K562 (cell line): Measurements from ENCODE around the gene IL15RA. TPM values are rescaled to one million over a fixed set of nuclear protein-coding genes. Genes with fewer than 3 reads are reported as not detected.

ENCODE experiments used
- ATAC-seq: fragments of 200-7000 bp; cut with Tn5 transposase; 3 replicates; pipeline ENCODE4 v1.9.1; 2020; ENCODE audit warnings: moderate library complexity
- BruUV-seq: library from RNA; stranded (reverse); fragments of 400-500 nt; replicated peaks from 2 replicates; lab custom pipeline; 2021; lab: Mats Ljungman, UMichigan
- CTCF ChIA-PET: fragments of 300-600 bp; formaldehyde crosslinking; extraction: SDS; loops from one replicate; lab custom pipeline; 2021; ENCODE audit warnings: low intra/inter-chr PET ratio; lab: Yijun Ruan, JAX
- POLR2A ChIA-PET: fragments of 300-600, 350-650 bp; sonication (Branson Sonifier 250); formaldehyde crosslinking; extraction: SDS; loops from one replicate; lab custom pipeline; 2021; ENCODE audit warnings: antibody characterized with exemption, inconsistent platforms; lab: Yijun Ruan, JAX
- DNase-seq, 4 experiments: peaks; one replicate each; pipeline versions ENCODE4 v3.0.0 to v3.0.0-alpha.2; 2011 to 2018; ENCODE audit warnings: low spot score in 3 of 4, mixed read lengths in 3 of 4; ENCODE audit errors: extremely low read depth in 1 of 4
- FAIRE-seq: peaks from 2 replicates; lab custom pipeline; 2011; peaks lifted over from hg19 to GRCh38; lab: Jason Lieb, UNC
- H2AFZ ChIP-seq: 2 replicates; pipeline ENCODE4 v1.6.0; 2011; ENCODE audit warnings: low read depth, low read length, control low read depth, inconsistent platforms
- H3K27ac ChIP-seq: fragments of 200-600 bp; 3 replicates; pipeline ENCODE4 v1.8.0; 2011; ENCODE audit warnings: low read depth, mild to moderate bottlenecking, control low read depth, inconsistent platforms, low read length, moderate library complexity, mixed read lengths; ENCODE audit errors: extremely low read depth
- H3K27me3 ChIP-seq, 2 experiments: fragments of 300-600 bp in 1 of 2; 2 replicates in 1 of 2; 3 replicates in 1 of 2; pipeline versions ENCODE4 v1.6.0 to v1.8.0; 2011; ENCODE audit warnings: inconsistent platforms in 2 of 2, low read length in 2 of 2, mild to moderate bottlenecking in 1 of 2, mixed read lengths in 1 of 2, moderate library complexity in 1 of 2; ENCODE audit not compliant: control insufficient read depth in 2 of 2, insufficient read depth in 2 of 2
- H3K36me3 ChIP-seq: fragments of 300-600 bp; 3 replicates; pipeline ENCODE4 v1.8.0; 2011; ENCODE audit warnings: mild to moderate bottlenecking, low read length, inconsistent platforms; ENCODE audit not compliant: control insufficient read depth, insufficient read depth
- H3K4me1 ChIP-seq, 2 experiments: fragments of 200-600 bp in 1 of 2; replicated peaks in 1 of 2; 2 replicates in 1 of 2; 3 replicates in 1 of 2; pipeline versions ENCODE4 v1.5.1 to v1.8.0; 2011; ENCODE audit warnings: inconsistent platforms in 2 of 2, low read length in 2 of 2, mild to moderate bottlenecking in 1 of 2, mixed read lengths in 1 of 2, moderate library complexity in 1 of 2; ENCODE audit not compliant: control insufficient read depth in 2 of 2, insufficient read depth in 2 of 2
- H3K4me2 ChIP-seq: 2 replicates; pipeline ENCODE4 v1.6.1; 2011; ENCODE audit warnings: low read length, control low read depth, inconsistent platforms, mixed read lengths; ENCODE audit not compliant: insufficient read depth
- H3K4me3 ChIP-seq: fragments of 200-600 bp; sonication (generic), shearing (Covaris generic); 2 replicates; pipeline ENCODE4 v1.5.1; 2016; ENCODE audit warnings: control low read depth, inconsistent platforms
- H3K79me2 ChIP-seq: fragments of 200-600 bp; 3 replicates; pipeline ENCODE4 v1.8.0; 2011; ENCODE audit warnings: low read length, inconsistent platforms; ENCODE audit not compliant: control insufficient read depth, insufficient read depth
- H3K9ac ChIP-seq, 2 experiments: 2 replicates each; pipeline versions ENCODE4 v1.6.0 to v1.6.1; 2011; ENCODE audit warnings: low read depth in 2 of 2, low read length in 2 of 2, control low read depth in 1 of 2, inconsistent platforms in 1 of 2, mild to moderate bottlenecking in 1 of 2, mixed read lengths in 1 of 2; ENCODE audit not compliant: insufficient read depth in 1 of 2
- H3K9me1 ChIP-seq: one replicate; pipeline ENCODE4 v1.6.0; 2011; ENCODE audit warnings: inconsistent platforms, mild to moderate bottlenecking, low read length, moderate library complexity; ENCODE audit not compliant: control insufficient read depth, insufficient read depth
- H3K9me3 ChIP-seq: replicated peaks from 2 replicates; pipeline ENCODE4 v1.5.1; 2011; ENCODE audit warnings: low read depth, low read length, inconsistent platforms; ENCODE audit not compliant: control insufficient read depth, insufficient read depth
- H4K20me1 ChIP-seq: replicated peaks from 2 replicates; pipeline ENCODE4 v1.6.1; 2011; ENCODE audit warnings: low read length, inconsistent platforms, mixed read lengths; ENCODE audit not compliant: control insufficient read depth, insufficient read depth
- BRF1 ChIP-seq: IDR thresholded peaks from 3 replicates; pipeline ENCODE4 v1.6.1; 2011; ENCODE audit warnings: borderline replicate concordance, mild to moderate bottlenecking; ENCODE audit not compliant: insufficient read length; ENCODE audit errors: extremely low read depth
- CCNT2 ChIP-seq: IDR thresholded peaks from 2 replicates; pipeline ENCODE4 v1.6.1; 2011; ENCODE audit warnings: borderline replicate concordance, low read depth, mild to moderate bottlenecking, moderate library complexity, mixed read lengths, low read length; ENCODE audit not compliant: insufficient read length; ENCODE audit errors: extremely low read depth
- CHD2 ChIP-seq: IDR thresholded peaks from 2 replicates; pipeline ENCODE4 v1.6.1; 2011; ENCODE audit warnings: low read depth, low read length
- FOXA3 ChIP-seq, 2 experiments: fragments of 450-650 bp in 1 of 2; sonication (generic) in 1 of 2; formaldehyde crosslinking; IDR thresholded peaks in 1 of 2; conservative IDR thresholded peaks in 1 of 2; 2 replicates each; pipeline versions ENCODE4 v1.4.0 to v1.8.0; 2020 to 2022; ENCODE audit warnings: mild to moderate bottlenecking in 2 of 2, missing genetic modification reagents in 1 of 2
- NCOR1 ChIP-seq: fragments of 450-650 bp; IDR thresholded peaks from 2 replicates; pipeline ENCODE4 v1.6.1; 2016; ENCODE audit warnings: mild to moderate bottlenecking, moderate library complexity
- SMAD2 ChIP-seq: fragments of 150-350 bp; IDR thresholded peaks from 2 replicates; pipeline ENCODE4 v1.6.1; 2014; ENCODE audit warnings: low read depth, mild to moderate bottlenecking, low read length
- TCF7 ChIP-seq: sonication (generic); IDR thresholded peaks from 2 replicates; pipeline ENCODE4 v1.6.1; 2016; ENCODE audit warnings: antibody characterized with exemption, borderline replicate concordance
- ZBTB26 ChIP-seq: fragments of 450-650 bp; formaldehyde crosslinking; IDR thresholded peaks from 2 replicates; pipeline ENCODE4 v1.4.0; 2022; ENCODE audit warnings: missing genetic modification characterization
- ZBTB43 ChIP-seq: sonication (generic); formaldehyde crosslinking; IDR thresholded peaks from 2 replicates; pipeline ENCODE4 v1.8.0; 2023; ENCODE audit warnings: mild to moderate bottlenecking, missing genetic modification reagents
- ZBTB7A ChIP-seq: IDR thresholded peaks from 2 replicates; pipeline ENCODE4 v1.6.1; 2011; ENCODE audit warnings: low read depth, mild to moderate bottlenecking, low read length, moderate library complexity, borderline replicate concordance; ENCODE audit not compliant: control insufficient read depth
- ZNF140 ChIP-seq: fragments of 250-450 bp; sonication (Bioruptor Pico); IDR thresholded peaks from 2 replicates; pipeline ENCODE4 v1.8.0; 2021; ENCODE audit warnings: moderate library complexity, mild to moderate bottlenecking, inconsistent platforms
- ZNF174 ChIP-seq: fragments of 250-450 bp; sonication (Bioruptor Pico); IDR thresholded peaks from 2 replicates; pipeline ENCODE4 v1.4.0; 2020; ENCODE audit warnings: mild to moderate bottlenecking
- ZSCAN32 ChIP-seq: fragments of 450-650 bp; formaldehyde crosslinking; IDR thresholded peaks from 2 replicates; pipeline ENCODE4 v1.4.0; 2020; ENCODE audit warnings: mild to moderate bottlenecking, moderate library complexity
- WGBS: fragments of 100-300 bp; shearing (Covaris generic); methylation state at CpG from one replicate; pipeline ENCODE4 v1.1.6; 2016; ENCODE audit warnings: low coverage, mixed read lengths; ENCODE audit not compliant: insufficient coverage; ENCODE audit errors: missing lambda C conversion rate; 5-methylcytosine and 5-hydroxymethylcytosine counted together
- in situ Hi-C: fragments of 300-500 bp; cut with MboI; formaldehyde crosslinking; loops from 4 replicates; pipeline ENCODE4 v1.15.0; 2018; ENCODE audit warnings: inconsistent platforms, mixed read lengths
- intact Hi-C: fragments of 100-400 bp; cut with micrococcal nuclease; formaldehyde crosslinking; loops from 2 replicates; pipeline ENCODE4 v1.14.2; 2022
- polyA plus RNA-seq, 8 experiments: library from polyadenylated mRNA; depleted of rRNA in 4 of 8; stranded (reverse) in 5 of 8; unstranded in 3 of 8; fragments of >200 nt; fragmentation: Nextera tagmentation in 2 of 8; fragmentation: Illumina TruSeq in 1 of 8; extraction: Ambion mirVana in 2 of 8; extraction: Trizol in 1 of 8; gene quantifications; 2 replicates each; pipeline versions ENCODE4 v1.2.1 to v1.2.3, GENCODE V29; 2011 to 2014; ENCODE audit warnings: inconsistent platforms in 1 of 8, missing spikeins in 1 of 8
- total RNA-seq, 7 experiments: library from RNA; depleted of rRNA in 6 of 7; stranded (reverse); fragments of >200 nt in 6 of 7; fragmentation: Illumina TruSeq in 2 of 7; extraction: Trizol in 2 of 7; gene quantifications; 2 replicates each; pipeline versions ENCODE4 v1.2.1 to v1.2.3, GENCODE V29; 2011 to 2021; ENCODE audit warnings: low replicate concordance in 1 of 7
- TF ChIP-seq, protein P1 (sequence below): sonication (generic); formaldehyde crosslinking; IDR thresholded peaks from 2 replicates; pipeline ENCODE4 v1.8.0; 2022; ENCODE audit warnings: mild to moderate bottlenecking, missing genetic modification reagents, borderline replicate concordance
- TF ChIP-seq, protein P2 (sequence below): fragments of 250-450 bp; sonication (Bioruptor Pico); IDR thresholded peaks from 2 replicates; pipeline ENCODE4 v1.4.0; 2020; ENCODE audit warnings: mild to moderate bottlenecking

IL15RA gene
- total and polyA plus RNA-seq, 9 of the 15 experiments (the other 6 are each of a cell fraction or from before 2014, with no cell fraction given): 1.2 to 11.7 (median 8.0) TPM

- no peak for FAIRE-seq
- in situ Hi-C loops (no loop called here), intact Hi-C loops (no loop called here)
- no peak overlapping the region for H2AFZ ChIP-seq
- DNase-seq: no peak
- no peak overlapping the region for H3K27ac ChIP-seq
- H3K4me3 ChIP-seq: no peak overlapping the region
- peaks cover 10 to 17% of the 10 kb centered on the region in 2 experiments; a peak in 4 of 5 replicates for H3K4me1 ChIP-seq
- peaks cover 78% of the 10 kb centered on the region for H3K79me2 ChIP-seq
- no peaks in the 10 kb centered on the region for H3K9me1 ChIP-seq
- no peak overlapping the region for H3K9ac ChIP-seq
- no TSS peak for BruUV-seq
- peaks cover 66% of the 10 kb centered on the region for H3K36me3 ChIP-seq
- WGBS: 93% methylated on average over 16 of the region's 18 CpGs
- H4K20me1 ChIP-seq: no peaks in the 10 kb centered on the region
- H3K4me2 ChIP-seq: no peak overlapping the region
- ChIA-PET POLR2A (interaction anchor here (0.6 to 0.8 kb wide), 4 partner anchors 12 to 1125 kb away, joined by 3 to 4 read pairs (median 3); partner anchors contain the start of genes ANKRD16 and FBH1), CTCF (no interaction called here)
- no peaks in the 10 kb centered on the region for H3K27me3 ChIP-seq
- no peak for ATAC-seq
- peaks cover 3% of the 10 kb centered on the region; the same call in 1 of the 2 replicates for H3K9me3 ChIP-seq
- TF ChIP-seq ZNF140: no peak
- no peak for TF ChIP-seq BRF1
- no peak for TF ChIP-seq SMAD2
- no peak for TF ChIP-seq ZBTB7A
- no peak for TF ChIP-seq CHD2
- TF ChIP-seq CCNT2: no peak
- TF ChIP-seq FOXA3 (CRISPR knock-in tag; conservative IDR thresholded peaks at IDR 0.05 in 1 of 2, IDR thresholded peaks at IDR 0.05 in 1 of 2): no peak
- TF ChIP-seq ZNF174 (CRISPR knock-in tag): no peak
- no peak for TF ChIP-seq NCOR1
- TF ChIP-seq, protein P1, sequence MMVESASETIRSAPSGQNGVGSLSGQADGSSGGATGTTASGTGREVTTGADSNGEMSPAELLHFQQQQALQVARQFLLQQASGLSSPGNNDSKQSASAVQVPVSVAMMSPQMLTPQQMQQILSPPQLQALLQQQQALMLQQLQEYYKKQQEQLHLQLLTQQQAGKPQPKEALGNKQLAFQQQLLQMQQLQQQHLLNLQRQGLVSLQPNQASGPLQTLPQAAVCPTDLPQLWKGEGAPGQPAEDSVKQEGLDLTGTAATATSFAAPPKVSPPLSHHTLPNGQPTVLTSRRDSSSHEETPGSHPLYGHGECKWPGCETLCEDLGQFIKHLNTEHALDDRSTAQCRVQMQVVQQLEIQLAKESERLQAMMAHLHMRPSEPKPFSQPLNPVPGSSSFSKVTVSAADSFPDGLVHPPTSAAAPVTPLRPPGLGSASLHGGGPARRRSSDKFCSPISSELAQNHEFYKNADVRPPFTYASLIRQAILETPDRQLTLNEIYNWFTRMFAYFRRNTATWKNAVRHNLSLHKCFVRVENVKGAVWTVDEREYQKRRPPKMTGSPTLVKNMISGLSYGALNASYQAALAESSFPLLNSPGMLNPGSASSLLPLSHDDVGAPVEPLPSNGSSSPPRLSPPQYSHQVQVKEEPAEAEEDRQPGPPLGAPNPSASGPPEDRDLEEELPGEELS (CRISPR knock-in tag): no peak
- TF ChIP-seq ZBTB43 (CRISPR knock-in tag): no peak
- no peak for TF ChIP-seq ZSCAN32 (CRISPR knock-in tag)
- TF ChIP-seq, protein P2, sequence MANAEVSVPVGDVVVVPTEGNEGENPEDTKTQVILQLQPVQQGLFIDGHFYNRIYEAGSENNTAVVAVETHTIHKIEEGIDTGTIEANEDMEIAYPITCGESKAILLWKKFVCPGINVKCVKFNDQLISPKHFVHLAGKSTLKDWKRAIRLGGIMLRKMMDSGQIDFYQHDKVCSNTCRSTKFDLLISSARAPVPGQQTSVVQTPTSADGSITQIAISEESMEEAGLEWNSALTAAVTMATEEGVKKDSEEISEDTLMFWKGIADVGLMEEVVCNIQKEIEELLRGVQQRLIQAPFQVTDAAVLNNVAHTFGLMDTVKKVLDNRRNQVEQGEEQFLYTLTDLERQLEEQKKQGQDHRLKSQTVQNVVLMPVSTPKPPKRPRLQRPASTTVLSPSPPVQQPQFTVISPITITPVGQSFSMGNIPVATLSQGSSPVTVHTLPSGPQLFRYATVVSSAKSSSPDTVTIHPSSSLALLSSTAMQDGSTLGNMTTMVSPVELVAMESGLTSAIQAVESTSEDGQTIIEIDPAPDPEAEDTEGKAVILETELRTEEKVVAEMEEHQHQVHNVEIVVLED (CRISPR knock-in tag): no peak
- no peak for TF ChIP-seq TCF7
- TF ChIP-seq ZBTB26: no peak
These were observed 74.7 kb downstream of the IL15RA start for GRCh38 chr10:5902511-5903274.
